Skeletal muscle cell (primary cell): Measurements from ENCODE around the gene AGAP1.

Source experiments
- DNase-seq: peaks from one replicate; pipeline ENCODE4 v3.0.0-alpha.2; 2010; ENCODE audit warnings: low read depth
- H3K4me3 ChIP-seq: 2 replicates; pipeline ENCODE4 v1.5.1; 2011; ENCODE audit warnings: low read depth, mild to moderate bottlenecking, control low read depth, low read length, moderate library complexity

AGAP1 gene

GRCh38 chr2:236025892-236026291 is 532.0 kb downstream of the AGAP1 start:
- DNase-seq, result no peak
- H3K4me3 ChIP-seq, result no peak overlapping the region

- no peak for DNase-seq
- H3K4me3 ChIP-seq, result no peak overlapping the region
These were observed 533.0 kb downstream of the AGAP1 start for GRCh38 chr2:236026841-236027240.

GRCh38 chr2:236028066-236028465 is 534.2 kb downstream of the AGAP1 start:
- no peak overlapping the region for H3K4me3 ChIP-seq
- DNase-seq, result no peak

GRCh38 chr2:236033462-236033861 is 539.6 kb downstream of the AGAP1 start:
- DNase-seq, result no peak
- H3K4me3 ChIP-seq, result no peak overlapping the region

GRCh38 chr2:236034974-236035373 is 541.1 kb downstream of the AGAP1 start:
- no peak for DNase-seq
- no peak overlapping the region for H3K4me3 ChIP-seq

- H3K4me3 ChIP-seq, result no peak overlapping the region
- DNase-seq, result no peak
These were observed 542.2 kb downstream of the AGAP1 start for GRCh38 chr2:236036045-236036444.

GRCh38 chr2:236038096-236038495 is 544.3 kb downstream of the AGAP1 start:
- no peak overlapping the region for H3K4me3 ChIP-seq
- no peak for DNase-seq

- no peak overlapping the region for H3K4me3 ChIP-seq
These were observed 546.9 kb downstream of the AGAP1 start for GRCh38 chr2:236040600-236041328.

GRCh38 chr2:236041616-236042015 is 547.8 kb downstream of the AGAP1 start:
- no peak for DNase-seq
- no peak overlapping the region for H3K4me3 ChIP-seq

More at GRCh38 chr2:236040600-236041328, 546.9 kb downstream of the AGAP1 start:
- DNase-seq, result no peak

- H3K4me3 ChIP-seq, result no peak overlapping the region
- DNase-seq, result no peak
These were observed 548.2 kb downstream of the AGAP1 start for GRCh38 chr2:236042087-236042486.

GRCh38 chr2:236044191-236044590 is 550.3 kb downstream of the AGAP1 start:
- H3K4me3 ChIP-seq, result no peak overlapping the region
- DNase-seq, result no peak

- no peak overlapping the region for H3K4me3 ChIP-seq
- no peak for DNase-seq
These were observed 551.7 kb downstream of the AGAP1 start for GRCh38 chr2:236045251-236046235.

GRCh38 chr2:236046715-236047114 is 552.9 kb downstream of the AGAP1 start:
- H3K4me3 ChIP-seq, result no peak overlapping the region
- no peak for DNase-seq

- no peak for DNase-seq
- no peak overlapping the region for H3K4me3 ChIP-seq
These were observed 553.3 kb downstream of the AGAP1 start for GRCh38 chr2:236047176-236047575.

GRCh38 chr2:236047886-236048540 is 554.2 kb downstream of the AGAP1 start:
- H3K4me3 ChIP-seq, result no peak overlapping the region
- no peak for DNase-seq

GRCh38 chr2:236049981-236050380 is 556.1 kb downstream of the AGAP1 start:
- DNase-seq, result no peak
- H3K4me3 ChIP-seq, result no peak overlapping the region

GRCh38 chr2:236051351-236051750 is 557.5 kb downstream of the AGAP1 start:
- no peak overlapping the region for H3K4me3 ChIP-seq
- no peak for DNase-seq

GRCh38 chr2:236051806-236052205 is 558.0 kb downstream of the AGAP1 start:
- no peak overlapping the region for H3K4me3 ChIP-seq
- no peak for DNase-seq

GRCh38 chr2:236052206-236052605 is 558.4 kb downstream of the AGAP1 start:
- no peak for DNase-seq
- no peak overlapping the region for H3K4me3 ChIP-seq
